Endothelial cell of umbilical vein (primary cell): ENCODE measurements around the gene CBFA2T3. TPM values are rescaled to one million over a fixed set of nuclear protein-coding genes. Genes with fewer than 3 reads are reported as not detected.

Source experiments
- BruUV-seq: library from RNA; stranded (reverse); fragments of 400-500 nt; replicated peaks from 2 replicates; lab custom pipeline; 2021; lab: Mats Ljungman, UMichigan
- CTCF ChIA-PET: fragments of 300-600, 350-600 bp; sonication (Branson Sonifier 250); formaldehyde crosslinking; loops from one replicate; lab custom pipeline; 2021; ENCODE audit warnings: antibody characterized with exemption, inconsistent platforms; lab: Charles Lee
- POLR2A ChIA-PET: fragments of 300-600, 350-600 bp; sonication (Branson Sonifier 250); formaldehyde crosslinking; loops from one replicate; lab custom pipeline; 2021; ENCODE audit warnings: antibody characterized with exemption, inconsistent platforms; lab: Charles Lee
- DNase-seq: peaks from one replicate; pipeline ENCODE4 v3.0.0-alpha.2; 2011; ENCODE audit warnings: low read depth, low spot score
- FAIRE-seq: peaks from 2 replicates; lab custom pipeline; 2011; peaks lifted over from hg19 to GRCh38; lab: Jason Lieb, UNC
- H2AFZ ChIP-seq: 2 replicates; pipeline ENCODE4 v1.6.0; 2012; ENCODE audit warnings: low read depth, low read length, control low read depth, inconsistent platforms
- H3K27ac ChIP-seq: 2 replicates; pipeline ENCODE4 v1.5.1; 2011; ENCODE audit warnings: low read depth, mild to moderate bottlenecking, control low read depth, low read length, moderate library complexity; ENCODE audit not compliant: insufficient read depth
- H3K27me3 ChIP-seq, 2 experiments: 2 replicates each; pipeline versions ENCODE4 v1.6.0 to v1.6.1; 2011; ENCODE audit warnings: low read length in 2 of 2, mixed read lengths in 1 of 2; ENCODE audit not compliant: control insufficient read depth in 2 of 2, insufficient read depth in 2 of 2
- H3K36me3 ChIP-seq, 2 experiments: 2 replicates in 1 of 2; 3 replicates in 1 of 2; pipeline ENCODE4 v1.5.1; 2011; ENCODE audit warnings: low read length in 2 of 2, mild to moderate bottlenecking in 1 of 2, moderate library complexity in 1 of 2; ENCODE audit not compliant: control insufficient read depth in 2 of 2, insufficient read depth in 2 of 2; ENCODE audit errors: extremely low read depth in 1 of 2
- H3K4me1 ChIP-seq: 3 replicates; pipeline ENCODE4 v1.5.1; 2011; ENCODE audit warnings: mild to moderate bottlenecking, low read length; ENCODE audit not compliant: control insufficient read depth, insufficient read depth; ENCODE audit errors: extremely low read depth
- H3K4me2 ChIP-seq: 2 replicates; pipeline ENCODE4 v1.6.1; 2011; ENCODE audit warnings: low read length, control low read depth, mixed read lengths; ENCODE audit not compliant: insufficient read depth
- H3K4me3 ChIP-seq, 3 experiments: fragments of 200-600 bp in 1 of 3; sonication (generic), shearing (Covaris generic) in 1 of 3; replicated peaks in 1 of 3; 2 replicates each; pipeline ENCODE4 v1.5.1; 2011 to 2016; ENCODE audit warnings: control low read depth in 3 of 3, low read length in 3 of 3, mild to moderate bottlenecking in 2 of 3, inconsistent platforms in 1 of 3, low read depth in 1 of 3, moderate library complexity in 1 of 3; ENCODE audit not compliant: insufficient read depth in 1 of 3
- H3K79me2 ChIP-seq: 2 replicates; pipeline ENCODE4 v1.6.0; 2012; ENCODE audit warnings: low read length, inconsistent platforms; ENCODE audit not compliant: control insufficient read depth, insufficient read depth
- H3K9ac ChIP-seq: replicated peaks from 2 replicates; pipeline ENCODE3; 2011; ENCODE audit warnings: low read length, control low read depth; ENCODE audit not compliant: insufficient read depth; ENCODE audit errors: extremely low read depth
- H3K9me1 ChIP-seq: replicated peaks from 3 replicates; pipeline ENCODE4 v1.6.0; 2011; ENCODE audit warnings: mild to moderate bottlenecking, low read length; ENCODE audit not compliant: control insufficient read depth, insufficient read depth; ENCODE audit errors: extremely low read depth
- H3K9me3 ChIP-seq: replicated peaks from 2 replicates; pipeline ENCODE4 v1.5.1; 2012; ENCODE audit warnings: low read length, inconsistent platforms; ENCODE audit not compliant: control insufficient read depth, insufficient read depth
- H4K20me1 ChIP-seq: replicated peaks from 2 replicates; pipeline ENCODE3; 2011; ENCODE audit warnings: mild to moderate bottlenecking, low read length; ENCODE audit not compliant: control insufficient read depth, insufficient read depth; ENCODE audit errors: extremely low read depth
- CTCF ChIP-seq, 2 donors: IDR thresholded peaks; 1 replicate in 1 of 2; 2 replicates in 1 of 2; pipeline ENCODE4 v1.5.1; 2011; ENCODE audit warnings: low read length in 2 of 2, mild to moderate bottlenecking in 2 of 2, moderate library complexity in 2 of 2, control low read depth in 1 of 2, inconsistent platforms in 1 of 2, low read depth in 1 of 2; ENCODE audit not compliant: insufficient read depth in 1 of 2; ENCODE audit errors: extremely low read depth in 1 of 2
- EZH2 ChIP-seq: IDR thresholded peaks from 2 replicates; pipeline ENCODE4 v1.6.1; 2012; ENCODE audit warnings: borderline replicate concordance, low read depth, mild to moderate bottlenecking, moderate library complexity, low read length, inconsistent platforms; ENCODE audit not compliant: severe bottlenecking
- FOS ChIP-seq: IDR thresholded peaks from 2 replicates; pipeline ENCODE4 v1.6.1; 2011; ENCODE audit warnings: mild to moderate bottlenecking, low read length, moderate library complexity, borderline replicate concordance; ENCODE audit not compliant: insufficient read depth
- GATA2 ChIP-seq: IDR thresholded peaks from 2 replicates; pipeline ENCODE4 v1.7.0; 2011; ENCODE audit warnings: low read depth, mild to moderate bottlenecking, moderate library complexity, mixed read lengths, low read length; ENCODE audit not compliant: insufficient read length, insufficient read depth
- MAX ChIP-seq: IDR thresholded peaks from 2 replicates; pipeline ENCODE4 v1.6.1; 2011; ENCODE audit not compliant: insufficient read depth, insufficient read length
- MYC ChIP-seq: IDR thresholded peaks from one replicate; pipeline ENCODE4 v1.6.1; 2011; ENCODE audit warnings: mild to moderate bottlenecking, low read depth, low read length
- POLR2A ChIP-seq: IDR thresholded peaks from 2 replicates; pipeline ENCODE4 v1.6.1; 2012; ENCODE audit warnings: low read depth, mild to moderate bottlenecking, control low read depth, low read length
- dilution Hi-C: fragments of 300-500 bp; cut with MboI; formaldehyde crosslinking; loops from one replicate; pipeline ENCODE4 v1.15.0; 2019; ENCODE audit warnings: low sequenced_read_pairs; ENCODE audit not compliant: extremely low pct_ligation_motif_present
- intact Hi-C: fragments of 100-400 bp; cut with micrococcal nuclease; formaldehyde crosslinking; loops from one replicate; pipeline ENCODE4 v1.10.0; 2022
- polyA plus RNA-seq, 4 experiments: library from polyadenylated mRNA; depleted of rRNA in 3 of 4; stranded (reverse) in 3 of 4; unstranded in 1 of 4; fragments of >200 nt; gene quantifications; 2 replicates each; pipeline versions ENCODE4 v1.2.1 to v1.2.3, GENCODE V29; 2011 to 2012; ENCODE audit warnings: missing spikeins in 1 of 4
- total RNA-seq: library from RNA; stranded (reverse); gene quantifications from 2 replicates; pipeline ENCODE4 v1.2.3, GENCODE V29; 2021

The CBFA2T3 gene
- total and polyA plus RNA-seq, 2 donors (not counting 3 experiments of a cell fraction or from before 2014, with no cell fraction given): not detected

DNA sequence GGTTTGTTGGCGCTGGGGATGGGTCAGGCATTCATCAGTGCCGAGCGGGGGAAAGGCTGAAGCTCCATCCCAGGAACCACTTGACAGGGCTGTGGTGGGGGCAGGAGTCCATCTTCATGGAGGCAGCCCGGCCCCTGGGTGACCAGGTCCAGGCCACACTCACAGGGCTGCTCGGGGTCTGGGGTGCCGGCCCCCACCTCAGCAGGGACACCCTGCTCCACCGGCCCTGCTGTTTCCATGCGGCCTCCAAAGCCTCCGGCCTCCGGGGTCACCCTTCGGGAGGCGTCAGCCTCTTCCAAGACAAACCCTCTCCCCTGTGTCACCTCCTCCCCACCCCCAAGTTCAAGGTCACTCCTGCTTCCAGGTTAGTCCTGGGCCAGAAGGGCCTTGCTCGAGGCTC, 142.3 kb downstream of the CBFA2T3 start:
- Histone ChIP-seq H3K36me3 (peaks cover 0 to 3% of the 10 kb centered on the region in 2 experiments), H3K4me1 (no peaks in the 10 kb centered on the region), H3K4me2 (no peak overlapping the region), H3K4me3 (no peak overlapping the region), H3K9me1 (no peaks in the 10 kb centered on the region), H3K9me3 (no peaks in the 10 kb centered on the region), H2AFZ (no peak overlapping the region), H4K20me1 (no peaks in the 10 kb centered on the region), H3K27me3 (no peaks in the 10 kb centered on the region), H3K79me2 (no peaks in the 10 kb centered on the region), H3K27ac (no peak overlapping the region), H3K9ac (no peak overlapping the region)
- ChIA-PET POLR2A (no interaction called here), CTCF (no interaction called here)
- FAIRE-seq (no peak), DNase-seq (no peak)
- no TSS peak for BruUV-seq
- intact Hi-C loops (no loop called here), dilution Hi-C loops (no loop called here)
- TF ChIP-seq CTCF (IDR thresholded peaks at IDR 0.05; ENCODE audit: extremely low read depth in 1 of 2, insufficient read depth in 1 of 2, low read depth in 1 of 2, low read length in 2 of 2) (no peak), FOS (no peak), MAX (no peak), EZH2 (no peak), POLR2A (no peak), MYC (no peak), GATA2 (no peak)
